Stimulated activated CD4-positive, alpha-beta T cell treated with anti-CD3 and anti-CD28 coated beads, Interleukin-1b, Interleukin-23, amount 100 ng/mL, for 4 hours (primary cell): ENCODE results near the gene BICRA.
"Not testable (repeated sequence)": the region's sequence is repeated elsewhere in the genome, so short reads cannot be mapped to it uniquely, and the experiment has no call there.

Source experiments
- DNase-seq, 2 donors: peaks; one replicate each; pipeline ENCODE4 v3.0.0-alpha.2; 2020; ENCODE audit warnings: low read depth in 2 of 2

The BICRA gene

GRCh38 chr19:47661611-47662010 is 52.7 kb downstream of the BICRA start:
- DNase-seq, result no peak

GRCh38 chr19:47663435-47663910 is 54.5 kb downstream of the BICRA start:
- DNase-seq, result no peak

GRCh38 chr19:47663911-47664771 is 55.2 kb downstream of the BICRA start:
- DNase-seq, result no peak

- DNase-seq, result not testable (repeated sequence)
Measured at GRCh38 chr19:47668556-47668955, 59.6 kb downstream of the BICRA start.

GRCh38 chr19:47670736-47671135 is 61.8 kb downstream of the BICRA start:
- no peak for DNase-seq

GRCh38 chr19:47671499-47671898 is 62.6 kb downstream of the BICRA start:
- no peak for DNase-seq

GRCh38 chr19:47673426-47673825 is 64.5 kb downstream of the BICRA start:
- no peak for DNase-seq

GRCh38 chr19:47674548-47674947 is 65.6 kb downstream of the BICRA start:
- no peak for DNase-seq

- DNase-seq, result no peak
Measured at GRCh38 chr19:47675271-47675670, 66.3 kb downstream of the BICRA start.

- DNase-seq, result no peak
Measured at GRCh38 chr19:47675859-47676258, 66.9 kb downstream of the BICRA start.

- DNase-seq, result no peak
Measured at GRCh38 chr19:47676811-47677210, 67.9 kb downstream of the BICRA start.

- no peak for DNase-seq
Measured at GRCh38 chr19:47679251-47679900, 70.4 kb downstream of the BICRA start.

GRCh38 chr19:47679922-47680857 is 71.3 kb downstream of the BICRA start:
- no peak for DNase-seq

- no peak for DNase-seq
Measured at GRCh38 chr19:47680858-47681332, 72.0 kb downstream of the BICRA start.

- no peak for DNase-seq
Measured at GRCh38 chr19:47681388-47681787, 72.5 kb downstream of the BICRA start.

GRCh38 chr19:47681936-47682335 is 73.0 kb downstream of the BICRA start:
- no peak for DNase-seq

GRCh38 chr19:47682939-47683338 is 74.0 kb downstream of the BICRA start:
- DNase-seq, result no peak

GRCh38 chr19:47686679-47687450 is 77.9 kb downstream of the BICRA start:
- DNase-seq, result no peak

- no peak for DNase-seq
Measured at GRCh38 chr19:47687906-47688305, 79.0 kb downstream of the BICRA start.

- no peak for DNase-seq
Measured at GRCh38 chr19:47691090-47691489, 82.2 kb downstream of the BICRA start.

GRCh38 chr19:47691782-47692181 is 82.8 kb downstream of the BICRA start:
- DNase-seq, result no peak
